ENCODE data around the gene DNTT.

Gene DNTT

GRCh38 chr10:96304230-96304629, at the start of gene DNTT:
Gene DNTT, plus strand, starts transcription at chr10:96304434. Its CDS starts 64 bp downstream, at chr10:96304498.
- DNase-seq: no peak

GRCh38 chr10:96254976-96255375, 49.3 kb upstream of the DNTT start:
- no peak for DNase-seq

- DNase-seq: no peak
Measured at GRCh38 chr10:96255549-96256333, 48.5 kb upstream of the DNTT start.

GRCh38 chr10:96257944-96258343, 46.3 kb upstream of the DNTT start:
- DNase-seq: no peak

- DNase-seq: no peak
Measured at GRCh38 chr10:96259150-96259549, 45.1 kb upstream of the DNTT start.

- DNase-seq: no peak
Measured at GRCh38 chr10:96260014-96260413, 44.2 kb upstream of the DNTT start.

- DNase-seq: no peak
Measured at GRCh38 chr10:96261132-96261531, 43.1 kb upstream of the DNTT start.

- no peak for DNase-seq
Measured at GRCh38 chr10:96261930-96262329, 42.3 kb upstream of the DNTT start.

GRCh38 chr10:96263176-96263575, 41.1 kb upstream of the DNTT start:
- no peak for DNase-seq

- no peak for DNase-seq
Measured at GRCh38 chr10:96263669-96264068, 40.6 kb upstream of the DNTT start.

GRCh38 chr10:96264938-96265337, 39.3 kb upstream of the DNTT start:
- no peak for DNase-seq

GRCh38 chr10:96266118-96266770, 38.0 kb upstream of the DNTT start:
- no peak for DNase-seq

GRCh38 chr10:96267234-96267705, 37.0 kb upstream of the DNTT start:
- DNase-seq: no peak

GRCh38 chr10:96268341-96268909, 35.8 kb upstream of the DNTT start:
- DNase-seq: no peak

GRCh38 chr10:96269438-96270300, 34.6 kb upstream of the DNTT start:
- no peak for DNase-seq

- DNase-seq: no peak
Measured at GRCh38 chr10:96270571-96270970, 33.7 kb upstream of the DNTT start.

GRCh38 chr10:96271016-96271815, 33.0 kb upstream of the DNTT start, which contains the start of gene BLNK:
Gene BLNK, minus strand, starts transcription at chr10:96271569. Its CDS starts 171 bp downstream, at chr10:96271398.
- DNase-seq: no peak

GRCh38 chr10:96272316-96273280, 31.6 kb upstream of the DNTT start:
- no peak for DNase-seq

GRCh38 chr10:96275685-96276418, 28.4 kb upstream of the DNTT start:
- DNase-seq: no peak

GRCh38 chr10:96276426-96276825, 27.8 kb upstream of the DNTT start:
- DNase-seq: no peak
